ENCODE measurements around the gene SLC28A2.
A peak's percentile ranks its signal among the peaks of the same experiment; 100 is the strongest.

Gene SLC28A2

GRCh38 chr15:45263854-45264253, 11.8 kb downstream of the SLC28A2 start:
- FAIRE-seq (no peak), DNase-seq (ENCODE audit: insufficient read length, low spot score) (no peak)
- no peak for TF ChIP-seq CTCF (IDR thresholded peaks at IDR 0.05; ENCODE audit: insufficient read depth, missing control alignments)

GRCh38 chr15:45265506-45265905, 13.5 kb downstream of the SLC28A2 start:
- no peak for TF ChIP-seq CTCF (IDR thresholded peaks at IDR 0.05; ENCODE audit: insufficient read depth, missing control alignments)
- DNase-seq (ENCODE audit: insufficient read length, low spot score) = no peak
- FAIRE-seq = no peak

- no peak for TF ChIP-seq CTCF (IDR thresholded peaks at IDR 0.05; ENCODE audit: insufficient read depth, missing control alignments)
- DNase-seq (ENCODE audit: insufficient read length, low spot score) (no peak), FAIRE-seq (no peak)
Measured at GRCh38 chr15:45268135-45268534, 16.1 kb downstream of the SLC28A2 start.

GRCh38 chr15:45274636-45275380, 22.8 kb downstream of the SLC28A2 start:
- FAIRE-seq = no peak
- TF ChIP-seq CTCF (IDR thresholded peaks at IDR 0.05; ENCODE audit: insufficient read depth, missing control alignments) = no peak
- no peak for DNase-seq (ENCODE audit: insufficient read length, low spot score)

- FAIRE-seq (no peak), DNase-seq (ENCODE audit: insufficient read length, low spot score) (no peak)
- peak; percentile 35 for TF ChIP-seq CTCF (IDR thresholded peaks at IDR 0.05; ENCODE audit: insufficient read depth, missing control alignments)
Measured at GRCh38 chr15:45276831-45277230, 24.8 kb downstream of the SLC28A2 start.

- TF ChIP-seq CTCF (IDR thresholded peaks at IDR 0.05; ENCODE audit: insufficient read depth, missing control alignments) = no peak
- DNase-seq (ENCODE audit: insufficient read length, low spot score) = peak; percentile 83
- no peak for FAIRE-seq
Measured at GRCh38 chr15:45279024-45279698, 27.1 kb downstream of the SLC28A2 start.

- DNase-seq (ENCODE audit: insufficient read length, low spot score) (no peak), FAIRE-seq (no peak)
- no peak for TF ChIP-seq CTCF (IDR thresholded peaks at IDR 0.05; ENCODE audit: insufficient read depth, missing control alignments)
Measured at GRCh38 chr15:45285413-45285812, 33.4 kb downstream of the SLC28A2 start.

Data from D721Med (cell line).